Pulmonary artery endothelial cell (primary cell): ENCODE measurements around the gene CARD14. TPM values are rescaled to one million over a fixed set of nuclear protein-coding genes. Genes with fewer than 3 reads are reported as not detected.
"Not testable (repeated sequence)": the region's sequence is repeated elsewhere in the genome, so short reads cannot be mapped to it uniquely, and the experiment has no call there.

Source experiments
- DNase-seq: peaks from one replicate; pipeline ENCODE4 v3.0.0-alpha.2; 2011; ENCODE audit warnings: low read depth, low spot score
- total RNA-seq: library from RNA; depleted of rRNA; stranded (reverse); fragments of >200 nt; gene quantifications from 2 replicates; pipeline ENCODE4 v1.2.3, GENCODE V29; 2014

The CARD14 gene
- total RNA-seq, 1 donor from 2014 or later, result not detected

GRCh38 chr17:80183581-80184422 is 14.0 kb downstream of the CARD14 start:
- DNase-seq, result no peak

- DNase-seq, result no peak
Measured at GRCh38 chr17:80184423-80184714, 14.5 kb downstream of the CARD14 start.

GRCh38 chr17:80185968-80186367 is 16.1 kb downstream of the CARD14 start:
- DNase-seq, result no peak

- DNase-seq, result no peak
Measured at GRCh38 chr17:80187090-80187489, 17.3 kb downstream of the CARD14 start.

GRCh38 chr17:80187515-80187941 is 17.7 kb downstream of the CARD14 start:
- DNase-seq, result no peak

GRCh38 chr17:80189611-80190010 is 19.8 kb downstream of the CARD14 start:
- no peak for DNase-seq

GRCh38 chr17:80190716-80191115 is 20.9 kb downstream of the CARD14 start:
- no peak for DNase-seq

GRCh38 chr17:80191192-80191591 is 21.4 kb downstream of the CARD14 start:
- no peak for DNase-seq

GRCh38 chr17:80191865-80192661 is 22.2 kb downstream of the CARD14 start:
- DNase-seq, result no peak

GRCh38 chr17:80195141-80195540 is 25.3 kb downstream of the CARD14 start:
- no peak for DNase-seq

- DNase-seq, result no peak
Measured at GRCh38 chr17:80195671-80196529, 26.1 kb downstream of the CARD14 start.

GRCh38 chr17:80196652-80197051 is 26.8 kb downstream of the CARD14 start:
- no peak for DNase-seq

- no peak for DNase-seq
Measured at GRCh38 chr17:80198144-80198661, 28.4 kb downstream of the CARD14 start.

GRCh38 chr17:80199295-80199694 is 29.5 kb downstream of the CARD14 start:
- DNase-seq, result not testable (repeated sequence)

GRCh38 chr17:80201446-80201845 is 31.6 kb downstream of the CARD14 start:
- DNase-seq, result no peak

GRCh38 chr17:80202197-80202596 is 32.4 kb downstream of the CARD14 start:
- no peak for DNase-seq

- no peak for DNase-seq
Measured at GRCh38 chr17:80203471-80203963, 33.7 kb downstream of the CARD14 start.

GRCh38 chr17:80204626-80205468 is 35.0 kb downstream of the CARD14 start:
- DNase-seq, result no peak

- no peak for DNase-seq
Measured at GRCh38 chr17:80205811-80206210, 36.0 kb downstream of the CARD14 start.

- DNase-seq, result no peak
Measured at GRCh38 chr17:80208050-80208449, 38.2 kb downstream of the CARD14 start.
